SU-DHL-6 (cell line): ENCODE data around the gene JAK3.

Source experiments
- H2AFZ ChIP-seq: fragments of 200-600 bp; sonication (generic); 2 replicates; pipeline ENCODE4 v1.6.1; 2014; ENCODE audit warnings: low read depth, mild to moderate bottlenecking, moderate library complexity, mixed read lengths, antibody characterized with exemption, low read length; ENCODE audit not compliant: severe bottlenecking
- H3F3A ChIP-seq: fragments of 200-600 bp; shearing (Covaris generic); 2 replicates; pipeline ENCODE4 v1.6.0; 2016; ENCODE audit warnings: antibody characterized with exemption, mild to moderate bottlenecking; ENCODE audit not compliant: insufficient read depth
- H3K27ac ChIP-seq: fragments of 200-600 bp; sonication (generic); 2 replicates; pipeline ENCODE4 v1.5.1; 2016; ENCODE audit warnings: low read depth, mild to moderate bottlenecking, low read length, moderate library complexity, mixed read lengths
- H3K27me3 ChIP-seq: fragments of 200-600 bp; sonication (generic), shearing (Covaris generic); 2 replicates; pipeline ENCODE4 v1.6.0; 2014; ENCODE audit warnings: mild to moderate bottlenecking, low read length
- H3K36me3 ChIP-seq: fragments of 200-600 bp; sonication (generic); 2 replicates; pipeline ENCODE4 v1.6.1; 2014; ENCODE audit warnings: mild to moderate bottlenecking, low read length, mixed read lengths
- H3K4me2 ChIP-seq: fragments of 300-600, 200-600 bp; shearing (Covaris generic), sonication (generic); 2 replicates; pipeline ENCODE4 v1.6.0; 2014; ENCODE audit warnings: low read length, low read depth, mild to moderate bottlenecking; ENCODE audit not compliant: poor library complexity, severe bottlenecking
- H3K4me3 ChIP-seq: fragments of 200-600 bp; sonication (generic); 2 replicates; pipeline ENCODE4 v1.5.1; 2014; ENCODE audit warnings: antibody characterized with exemption, low read length, mild to moderate bottlenecking, mixed read lengths; ENCODE audit not compliant: insufficient read depth, poor library complexity, severe bottlenecking
- H3K79me2 ChIP-seq: fragments of 200-600 bp; sonication (generic); 2 replicates; pipeline ENCODE4 v1.6.1; 2014; ENCODE audit warnings: mild to moderate bottlenecking, low read length, moderate library complexity; ENCODE audit not compliant: insufficient read depth
- H3K9ac ChIP-seq: fragments of 200-600 bp; sonication (generic); 2 replicates; pipeline ENCODE4 v1.7.0; 2014; ENCODE audit warnings: mild to moderate bottlenecking, low read length
- H3K9me2 ChIP-seq: fragments of 200-600 bp; sonication (generic); replicated peaks from 2 replicates; pipeline ENCODE4 v1.6.1; 2014; ENCODE audit warnings: low read length; ENCODE audit not compliant: insufficient read depth
- H3K9me3 ChIP-seq: fragments of 200-600 bp; sonication (generic); 2 replicates; pipeline ENCODE4 v1.6.1; 2014; ENCODE audit warnings: low read length, mixed read lengths; ENCODE audit not compliant: insufficient read depth
- H4K20me1 ChIP-seq: fragments of 200-600 bp; sonication (generic); 2 replicates; pipeline ENCODE4 v1.6.1; 2014; ENCODE audit warnings: low read depth, mild to moderate bottlenecking, antibody characterized with exemption, low read length, moderate library complexity, mixed read lengths
- EZH2phosphoT487 ChIP-seq: fragments of 200-600 bp; sonication (generic), shearing (Covaris generic); conservative IDR thresholded peaks from 2 replicates; pipeline ENCODE4 v1.6.1; 2018; ENCODE audit warnings: mild to moderate bottlenecking, antibody characterized with exemption, low read length, moderate library complexity, mixed read lengths
- TF ChIP-seq, protein P1 (sequence below): fragments of 200-600 bp; sonication (generic); IDR thresholded peaks from one replicate; pipeline ENCODE4 v1.5.1; 2017; ENCODE audit warnings: antibody characterized with exemption, mild to moderate bottlenecking, low read length, moderate library complexity; ENCODE audit not compliant: insufficient read depth, poor library complexity, severe bottlenecking

Gene JAK3

GRCh38 chr19:17817668-17818363 is 30.0 kb downstream of the JAK3 start:
- no peaks in the 10 kb centered on the region for H3K27me3 ChIP-seq
- TF ChIP-seq EZH2phosphoT487: no peak
- TF ChIP-seq, protein P1, sequence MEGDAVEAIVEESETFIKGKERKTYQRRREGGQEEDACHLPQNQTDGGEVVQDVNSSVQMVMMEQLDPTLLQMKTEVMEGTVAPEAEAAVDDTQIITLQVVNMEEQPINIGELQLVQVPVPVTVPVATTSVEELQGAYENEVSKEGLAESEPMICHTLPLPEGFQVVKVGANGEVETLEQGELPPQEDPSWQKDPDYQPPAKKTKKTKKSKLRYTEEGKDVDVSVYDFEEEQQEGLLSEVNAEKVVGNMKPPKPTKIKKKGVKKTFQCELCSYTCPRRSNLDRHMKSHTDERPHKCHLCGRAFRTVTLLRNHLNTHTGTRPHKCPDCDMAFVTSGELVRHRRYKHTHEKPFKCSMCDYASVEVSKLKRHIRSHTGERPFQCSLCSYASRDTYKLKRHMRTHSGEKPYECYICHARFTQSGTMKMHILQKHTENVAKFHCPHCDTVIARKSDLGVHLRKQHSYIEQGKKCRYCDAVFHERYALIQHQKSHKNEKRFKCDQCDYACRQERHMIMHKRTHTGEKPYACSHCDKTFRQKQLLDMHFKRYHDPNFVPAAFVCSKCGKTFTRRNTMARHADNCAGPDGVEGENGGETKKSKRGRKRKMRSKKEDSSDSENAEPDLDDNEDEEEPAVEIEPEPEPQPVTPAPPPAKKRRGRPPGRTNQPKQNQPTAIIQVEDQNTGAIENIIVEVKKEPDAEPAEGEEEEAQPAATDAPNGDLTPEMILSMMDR: no peak
- H2AFZ ChIP-seq: no peak overlapping the region
- H3K4me2 ChIP-seq: no peak overlapping the region
- no peaks in the 10 kb centered on the region for H3K79me2 ChIP-seq
- no peaks in the 10 kb centered on the region for H3K9me3 ChIP-seq
- no peak overlapping the region for H3K27ac ChIP-seq
- H3K9ac ChIP-seq: no peak overlapping the region
- H3K9me2 ChIP-seq: no peaks in the 10 kb centered on the region
- no peaks in the 10 kb centered on the region for H4K20me1 ChIP-seq
- H3K4me3 ChIP-seq: no peak overlapping the region
- H3F3A ChIP-seq: no peaks in the 10 kb centered on the region
- no peaks in the 10 kb centered on the region for H3K36me3 ChIP-seq

GRCh38 chr19:17812099-17812498 is 35.7 kb downstream of the JAK3 start:
- Histone ChIP-seq H3F3A (no peaks in the 10 kb centered on the region), H3K36me3 (no peaks in the 10 kb centered on the region), H3K4me3 (no peak overlapping the region), H3K9ac (no peak overlapping the region), H2AFZ (no peak overlapping the region), H3K79me2 (no peaks in the 10 kb centered on the region), H3K9me3 (no peaks in the 10 kb centered on the region), H3K27ac (no peak overlapping the region), H4K20me1 (no peaks in the 10 kb centered on the region), H3K27me3 (no peaks in the 10 kb centered on the region), H3K4me2 (no peak overlapping the region), H3K9me2 (no peaks in the 10 kb centered on the region)
- TF ChIP-seq, protein P1: no peak
- TF ChIP-seq EZH2phosphoT487: no peak

- Histone ChIP-seq H3K4me3 (no peak overlapping the region), H4K20me1 (no peaks in the 10 kb centered on the region), H3F3A (no peaks in the 10 kb centered on the region), H3K79me2 (no peaks in the 10 kb centered on the region), H3K9me3 (no peaks in the 10 kb centered on the region), H3K4me2 (no peak overlapping the region), H3K9me2 (no peaks in the 10 kb centered on the region), H3K36me3 (no peaks in the 10 kb centered on the region), H2AFZ (no peak overlapping the region), H3K27ac (no peak overlapping the region), H3K9ac (no peak overlapping the region), H3K27me3 (no peaks in the 10 kb centered on the region)
- no peak for TF ChIP-seq EZH2phosphoT487
- TF ChIP-seq, protein P1: no peak
Measured at GRCh38 chr19:17811681-17812080, 36.1 kb downstream of the JAK3 start.
